ENCODE measurements around the gene GNAS.

GNAS gene

DNA sequence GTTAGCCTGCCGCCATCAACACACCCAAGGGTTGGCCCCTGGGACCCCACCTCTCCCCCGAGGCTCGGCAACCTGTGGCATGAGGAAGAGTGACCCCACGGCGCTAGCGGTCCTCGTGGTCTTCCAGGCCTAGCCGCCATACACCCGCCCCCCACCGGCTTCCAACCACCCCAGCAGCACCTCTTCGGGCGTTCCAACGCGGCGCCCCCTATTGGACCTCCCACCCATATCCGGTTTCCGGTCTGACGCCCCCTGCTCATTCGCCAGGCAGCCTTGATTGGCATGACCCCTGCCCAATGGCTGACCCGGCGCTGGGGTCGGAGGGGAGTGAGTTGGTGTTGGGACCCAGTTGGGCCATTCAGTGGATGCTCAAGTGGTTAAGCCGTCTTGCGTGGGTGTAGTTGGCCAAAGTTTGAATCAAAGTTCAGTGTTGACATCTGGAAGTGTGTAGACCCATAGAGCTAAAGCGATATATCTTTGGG lies 1.8 kb upstream of the GNAS start, which contains the start of gene GNAS-AS1:
Gene GNAS-AS1 (minus strand): TSS at position 210 of the 482 bp plus-strand sequence.
- Histone ChIP-seq H2AFZ (ENCODE audit: low read depth) (peak within 1 kb of the TSS; percentile 89), H4K20me1 (ENCODE audit: insufficient read depth) (no peaks in the 10 kb centered on the region), H3K79me2 (ENCODE audit: insufficient read depth, low read depth) (no peaks in the 10 kb centered on the region), H3K27ac (no peak within 1 kb of the TSS), H3K27me3 (ENCODE audit: insufficient read depth, low read depth) (no peaks in the 10 kb centered on the region), H3K9ac (peak within 1 kb of the TSS; percentile 25; the same call in 1 of the 2 replicates), H3K4me2 (peak within 1 kb of the TSS; percentile 58), H3K4me3 (IDR thresholded peaks at IDR 0.05; ENCODE audit: insufficient read depth, low read depth, low read length) (no peak within 1 kb of the TSS), H3K4me1 (ENCODE audit: low read depth, poor library complexity, severe bottlenecking) (no peaks in the 10 kb centered on the region), H3K36me3 (ENCODE audit: insufficient read depth) (no peaks in the 10 kb centered on the region)
- TF ChIP-seq, protein P1, sequence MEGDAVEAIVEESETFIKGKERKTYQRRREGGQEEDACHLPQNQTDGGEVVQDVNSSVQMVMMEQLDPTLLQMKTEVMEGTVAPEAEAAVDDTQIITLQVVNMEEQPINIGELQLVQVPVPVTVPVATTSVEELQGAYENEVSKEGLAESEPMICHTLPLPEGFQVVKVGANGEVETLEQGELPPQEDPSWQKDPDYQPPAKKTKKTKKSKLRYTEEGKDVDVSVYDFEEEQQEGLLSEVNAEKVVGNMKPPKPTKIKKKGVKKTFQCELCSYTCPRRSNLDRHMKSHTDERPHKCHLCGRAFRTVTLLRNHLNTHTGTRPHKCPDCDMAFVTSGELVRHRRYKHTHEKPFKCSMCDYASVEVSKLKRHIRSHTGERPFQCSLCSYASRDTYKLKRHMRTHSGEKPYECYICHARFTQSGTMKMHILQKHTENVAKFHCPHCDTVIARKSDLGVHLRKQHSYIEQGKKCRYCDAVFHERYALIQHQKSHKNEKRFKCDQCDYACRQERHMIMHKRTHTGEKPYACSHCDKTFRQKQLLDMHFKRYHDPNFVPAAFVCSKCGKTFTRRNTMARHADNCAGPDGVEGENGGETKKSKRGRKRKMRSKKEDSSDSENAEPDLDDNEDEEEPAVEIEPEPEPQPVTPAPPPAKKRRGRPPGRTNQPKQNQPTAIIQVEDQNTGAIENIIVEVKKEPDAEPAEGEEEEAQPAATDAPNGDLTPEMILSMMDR (conservative IDR thresholded peaks at IDR 0.05; ENCODE audit: low read depth, low read length) = peak; percentile 57; the same call in 1 of the 2 replicates

DNA sequence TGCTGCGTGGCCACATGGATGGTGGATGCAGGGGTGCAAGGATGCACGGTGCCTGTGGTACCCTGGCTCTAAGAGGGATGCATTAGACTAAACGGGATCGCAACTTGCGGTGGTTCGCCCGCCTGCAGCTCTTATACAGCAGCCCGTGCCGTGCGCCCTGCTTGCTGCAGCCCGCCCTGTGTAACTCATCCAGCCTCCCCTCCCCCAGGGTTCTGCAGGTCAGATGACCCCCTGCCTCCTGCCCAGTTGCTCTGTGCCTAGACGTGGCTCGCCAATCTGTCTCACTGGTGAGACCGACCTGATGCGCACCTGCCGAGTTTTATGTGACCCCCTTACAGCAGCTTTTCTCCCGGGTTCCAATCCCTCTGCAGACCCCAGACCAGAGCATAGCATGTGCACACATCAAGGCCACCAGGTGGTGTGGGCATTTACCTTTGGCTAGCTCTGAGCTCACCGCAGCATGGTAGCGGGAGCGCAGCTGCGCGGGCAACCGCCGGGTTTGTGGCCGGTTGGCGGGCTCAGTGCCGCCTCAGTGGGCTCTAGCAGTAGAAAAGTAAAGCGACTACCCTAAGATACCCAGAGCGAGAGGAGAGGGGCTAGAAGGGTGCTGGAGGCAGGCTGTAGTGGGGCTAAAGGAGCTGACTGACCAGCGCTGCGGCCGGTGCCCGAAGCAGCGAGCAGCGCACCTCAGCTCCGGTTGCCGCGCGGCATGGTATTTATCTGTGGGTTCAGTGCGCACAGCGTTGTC lies 1.1 kb upstream of the GNAS start:
- Histone ChIP-seq H3K4me2 (peak overlapping the region; percentile 53), H3K36me3 (ENCODE audit: insufficient read depth) (no peaks in the 10 kb centered on the region), H4K20me1 (ENCODE audit: insufficient read depth) (no peaks in the 10 kb centered on the region), H3K27ac (no peak overlapping the region), H3K9ac (no peak overlapping the region), H3K4me3 (IDR thresholded peaks at IDR 0.05; ENCODE audit: insufficient read depth, low read depth, low read length) (no peak overlapping the region), H2AFZ (ENCODE audit: low read depth) (peak overlapping the region; percentile 89), H3K27me3 (ENCODE audit: insufficient read depth, low read depth) (no peaks in the 10 kb centered on the region), H3K79me2 (ENCODE audit: insufficient read depth, low read depth) (no peaks in the 10 kb centered on the region), H3K4me1 (ENCODE audit: low read depth, poor library complexity, severe bottlenecking) (no peaks in the 10 kb centered on the region)
- TF ChIP-seq, protein P1 (conservative IDR thresholded peaks at IDR 0.05; ENCODE audit: low read depth, low read length) = no peak

DNA sequence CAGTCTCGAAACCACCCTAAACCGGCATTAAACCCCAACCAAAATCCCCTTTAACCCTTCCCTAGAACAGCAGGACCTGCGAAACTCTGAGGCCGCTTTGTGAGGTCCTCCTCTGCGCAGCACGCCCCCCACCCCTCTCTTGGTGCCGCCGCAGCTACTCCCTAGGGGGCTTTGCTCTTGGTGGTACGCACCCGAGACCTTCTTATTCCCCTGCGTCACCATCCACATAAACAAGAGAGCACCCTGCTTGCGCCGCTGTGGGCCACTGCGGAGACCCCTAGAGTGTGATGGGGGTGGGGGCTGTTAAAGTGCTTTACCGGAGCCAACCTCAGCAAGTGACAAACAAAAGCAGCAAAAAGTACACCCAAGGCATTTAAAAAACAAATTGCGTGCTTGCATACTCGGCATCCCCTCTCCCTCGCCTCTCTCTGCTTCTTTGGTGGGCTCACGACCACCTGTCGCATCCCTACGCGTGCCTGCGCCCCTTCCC lies 502 bp upstream of the GNAS start:
- Histone ChIP-seq H3K36me3 (ENCODE audit: insufficient read depth) (no peaks in the 10 kb centered on the region), H3K79me2 (ENCODE audit: insufficient read depth, low read depth) (no peaks in the 10 kb centered on the region), H3K4me2 (peak overlapping the region; percentile 53; the same call in 1 of the 2 replicates), H3K4me3 (IDR thresholded peaks at IDR 0.05; ENCODE audit: insufficient read depth, low read depth, low read length) (no peak overlapping the region), H4K20me1 (ENCODE audit: insufficient read depth) (no peaks in the 10 kb centered on the region), H2AFZ (ENCODE audit: low read depth) (peak overlapping the region; percentile 89), H3K27me3 (ENCODE audit: insufficient read depth, low read depth) (no peaks in the 10 kb centered on the region), H3K4me1 (ENCODE audit: low read depth, poor library complexity, severe bottlenecking) (no peaks in the 10 kb centered on the region), H3K27ac (no peak overlapping the region), H3K9ac (no peak overlapping the region)
- TF ChIP-seq, protein P1 (conservative IDR thresholded peaks at IDR 0.05; ENCODE audit: low read depth, low read length) = no peak

DNA sequence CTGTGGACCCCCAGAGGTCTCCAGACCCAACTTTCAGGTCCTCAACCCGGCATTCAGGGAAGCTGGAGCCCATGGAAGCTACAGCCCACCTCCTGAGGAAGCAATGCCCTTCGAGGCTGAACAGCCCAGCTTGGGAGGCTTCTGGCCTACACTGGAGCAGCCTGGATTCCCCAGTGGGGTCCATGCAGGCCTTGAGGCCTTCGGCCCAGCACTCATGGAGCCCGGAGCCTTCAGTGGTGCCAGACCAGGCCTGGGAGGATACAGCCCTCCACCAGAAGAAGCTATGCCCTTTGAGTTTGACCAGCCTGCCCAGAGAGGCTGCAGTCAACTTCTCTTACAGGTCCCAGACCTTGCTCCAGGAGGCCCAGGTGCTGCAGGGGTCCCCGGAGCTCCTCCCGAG lies 950 bp downstream of the GNAS start:
- no peaks in the 10 kb centered on the region for H3K27me3 ChIP-seq (ENCODE audit: insufficient read depth, low read depth)
- no peaks in the 10 kb centered on the region for H3K79me2 ChIP-seq (ENCODE audit: insufficient read depth, low read depth)

More for the DNA sequence above, 950 bp downstream of the GNAS start:
- TF ChIP-seq, protein P1 (conservative IDR thresholded peaks at IDR 0.05; ENCODE audit: low read depth, low read length) = no peak
- H3K27ac ChIP-seq = no peak overlapping the region
- no peaks in the 10 kb centered on the region for H3K36me3 ChIP-seq (ENCODE audit: insufficient read depth)
- no peaks in the 10 kb centered on the region for H4K20me1 ChIP-seq (ENCODE audit: insufficient read depth)
- no peak overlapping the region for H3K4me3 ChIP-seq (IDR thresholded peaks at IDR 0.05; ENCODE audit: insufficient read depth, low read depth, low read length)
- no peak overlapping the region for H3K9ac ChIP-seq
- no peaks in the 10 kb centered on the region for H3K4me1 ChIP-seq (ENCODE audit: low read depth, poor library complexity, severe bottlenecking)
- H3K4me2 ChIP-seq = no peak overlapping the region; the same call in 1 of the 2 replicates
- no peak overlapping the region for H2AFZ ChIP-seq (ENCODE audit: low read depth)

All from KMS-11 (cell line).